ENCODE results near the gene TCERG1L.

Gene TCERG1L

GRCh38 chr10:131050162-131050766 is 261.3 kb downstream of the TCERG1L start:
- Histone ChIP-seq H2BK15ac (ENCODE audit: low read depth, poor library complexity, severe bottlenecking) (no peak overlapping the region), H3K79me1 (replicated peaks; ENCODE audit: low read length, poor library complexity, severe bottlenecking) (no peaks in the 10 kb centered on the region), H3K23ac (ENCODE audit: low read length in 2 of 2) (no peak overlapping the region), H3K36me3 (ENCODE audit: control insufficient read depth in 1 of 2, insufficient read depth in 2 of 2, low read depth in 1 of 2, low read length in 2 of 2) (no peaks in the 10 kb centered on the region), H3K9ac (ENCODE audit: low read length) (no peak overlapping the region), H4K91ac (ENCODE audit: low read length) (no peak overlapping the region), H2BK5ac (ENCODE audit: low read depth, low read length, poor library complexity, severe bottlenecking) (no peak overlapping the region), H3K18ac (ENCODE audit: low read depth in 1 of 2, low read length in 2 of 2) (no peak overlapping the region), H3K4me2 (ENCODE audit: low read length, poor library complexity, severe bottlenecking) (no peak overlapping the region), H2AFZ (ENCODE audit: low read depth, low read length) (no peak overlapping the region), H2BK120ac (ENCODE audit: low read depth, low read length) (no peak overlapping the region), H3K9me3 (ENCODE audit: control insufficient read depth, low read length) (peaks cover 6% of the 10 kb centered on the region), H3K27me3 (ENCODE audit: control insufficient read depth in 1 of 2, insufficient read depth in 1 of 2, low read length in 2 of 2) (no peaks in the 10 kb centered on the region), H3K4ac (ENCODE audit: low read depth in 1 of 2, low read length in 2 of 2) (no peak overlapping the region), H3K4me3 (ENCODE audit: insufficient read depth in 1 of 2, low read depth in 1 of 2, low read length in 2 of 2) (no peak overlapping the region), H4K8ac (ENCODE audit: low read length) (no peak overlapping the region), H3K4me1 (ENCODE audit: control insufficient read depth, insufficient read depth, low read depth, low read length) (no peaks in the 10 kb centered on the region), H2BK12ac (ENCODE audit: low read length in 2 of 2) (no peak overlapping the region), H3K27ac (ENCODE audit: low read length, poor library complexity, severe bottlenecking) (no peak overlapping the region), H2AK5ac (ENCODE audit: low read length, severe bottlenecking) (no peak overlapping the region), H3K14ac (ENCODE audit: low read length in 2 of 2) (no peak overlapping the region)
- 72% methylated on average over 10 of the region's 10 CpGs for whole genome bisulfite sequencing
- no peak for DNase-seq

GRCh38 chr10:131049016-131049415 is 262.5 kb downstream of the TCERG1L start:
- no peak overlapping the region for H3K18ac ChIP-seq (ENCODE audit: low read depth in 1 of 2, low read length in 2 of 2)
- no peaks in the 10 kb centered on the region for H3K4me1 ChIP-seq (ENCODE audit: control insufficient read depth, insufficient read depth, low read depth, low read length)
- no peak overlapping the region for H4K91ac ChIP-seq (ENCODE audit: low read length)
- no peaks in the 10 kb centered on the region for H3K79me1 ChIP-seq (replicated peaks; ENCODE audit: low read length, poor library complexity, severe bottlenecking)
- no peak overlapping the region for H3K4ac ChIP-seq (ENCODE audit: low read depth in 1 of 2, low read length in 2 of 2)
- no peak for DNase-seq
- H2AFZ ChIP-seq (ENCODE audit: low read depth, low read length), result no peak overlapping the region
- H2BK12ac ChIP-seq (ENCODE audit: low read length in 2 of 2), result no peak overlapping the region
- no peak overlapping the region for H3K27ac ChIP-seq (ENCODE audit: low read length, poor library complexity, severe bottlenecking)
- no peak overlapping the region for H2AK5ac ChIP-seq (ENCODE audit: low read length, severe bottlenecking)
- H3K23ac ChIP-seq (ENCODE audit: low read length in 2 of 2), result no peak overlapping the region
- no peak overlapping the region for H3K14ac ChIP-seq (ENCODE audit: low read length in 2 of 2)
- H2BK120ac ChIP-seq (ENCODE audit: low read depth, low read length), result no peak overlapping the region
- no peaks in the 10 kb centered on the region for H3K27me3 ChIP-seq (ENCODE audit: control insufficient read depth in 1 of 2, insufficient read depth in 1 of 2, low read length in 2 of 2)
- no peak overlapping the region for H2BK5ac ChIP-seq (ENCODE audit: low read depth, low read length, poor library complexity, severe bottlenecking)
- H3K36me3 ChIP-seq (ENCODE audit: control insufficient read depth in 1 of 2, insufficient read depth in 2 of 2, low read depth in 1 of 2, low read length in 2 of 2), result no peaks in the 10 kb centered on the region
- no peak overlapping the region for H4K8ac ChIP-seq (ENCODE audit: low read length)
- peaks cover 6% of the 10 kb centered on the region for H3K9me3 ChIP-seq (ENCODE audit: control insufficient read depth, low read length)
- no peak overlapping the region for H3K4me2 ChIP-seq (ENCODE audit: low read length, poor library complexity, severe bottlenecking)
- no peak overlapping the region for H3K9ac ChIP-seq (ENCODE audit: low read length)
- 4% methylated on average over 3 of the region's 3 CpGs for WGBS
- no peak overlapping the region for H3K4me3 ChIP-seq (ENCODE audit: insufficient read depth in 1 of 2, low read depth in 1 of 2, low read length in 2 of 2)
- no peak overlapping the region for H2BK15ac ChIP-seq (ENCODE audit: low read depth, poor library complexity, severe bottlenecking)

- H2BK120ac ChIP-seq (ENCODE audit: low read depth, low read length), result no peak overlapping the region
- H3K27ac ChIP-seq (ENCODE audit: low read length, poor library complexity, severe bottlenecking), result no peak overlapping the region
- no peak overlapping the region for H3K14ac ChIP-seq (ENCODE audit: low read length in 2 of 2)
- H4K91ac ChIP-seq (ENCODE audit: low read length), result no peak overlapping the region
- H3K9me3 ChIP-seq (ENCODE audit: control insufficient read depth, low read length), result peaks cover 6% of the 10 kb centered on the region
- no peak overlapping the region for H2AFZ ChIP-seq (ENCODE audit: low read depth, low read length)
- no peaks in the 10 kb centered on the region for H3K4me1 ChIP-seq (ENCODE audit: control insufficient read depth, insufficient read depth, low read depth, low read length)
- H3K9ac ChIP-seq (ENCODE audit: low read length), result no peak overlapping the region
- no peak overlapping the region for H3K18ac ChIP-seq (ENCODE audit: low read depth in 1 of 2, low read length in 2 of 2)
- H3K79me1 ChIP-seq (replicated peaks; ENCODE audit: low read length, poor library complexity, severe bottlenecking), result no peaks in the 10 kb centered on the region
- H3K4ac ChIP-seq (ENCODE audit: low read depth in 1 of 2, low read length in 2 of 2), result no peak overlapping the region
- DNase-seq, result no peak
- H4K8ac ChIP-seq (ENCODE audit: low read length), result no peak overlapping the region
- H2BK5ac ChIP-seq (ENCODE audit: low read depth, low read length, poor library complexity, severe bottlenecking), result no peak overlapping the region
- no peaks in the 10 kb centered on the region for H3K36me3 ChIP-seq (ENCODE audit: control insufficient read depth in 1 of 2, insufficient read depth in 2 of 2, low read depth in 1 of 2, low read length in 2 of 2)
- H3K27me3 ChIP-seq (ENCODE audit: control insufficient read depth in 1 of 2, insufficient read depth in 1 of 2, low read length in 2 of 2), result no peaks in the 10 kb centered on the region
- H2AK5ac ChIP-seq (ENCODE audit: low read length, severe bottlenecking), result no peak overlapping the region
- H2BK12ac ChIP-seq (ENCODE audit: low read length in 2 of 2), result no peak overlapping the region
- 19% methylated on average over 11 of the region's 12 CpGs for WGBS
- no peak overlapping the region for H2BK15ac ChIP-seq (ENCODE audit: low read depth, poor library complexity, severe bottlenecking)
- no peak overlapping the region for H3K4me3 ChIP-seq (ENCODE audit: insufficient read depth in 1 of 2, low read depth in 1 of 2, low read length in 2 of 2)
- H3K23ac ChIP-seq (ENCODE audit: low read length in 2 of 2), result no peak overlapping the region
- no peak overlapping the region for H3K4me2 ChIP-seq (ENCODE audit: low read length, poor library complexity, severe bottlenecking)
Observed at GRCh38 chr10:131048606-131049005, 262.9 kb downstream of the TCERG1L start.

- H2BK12ac ChIP-seq (ENCODE audit: low read length in 2 of 2), result no peak overlapping the region
- H3K27me3 ChIP-seq (ENCODE audit: control insufficient read depth in 1 of 2, insufficient read depth in 1 of 2, low read length in 2 of 2), result no peaks in the 10 kb centered on the region
- no peak overlapping the region for H3K9ac ChIP-seq (ENCODE audit: low read length)
- no peak overlapping the region for H3K14ac ChIP-seq (ENCODE audit: low read length in 2 of 2)
- H2BK15ac ChIP-seq (ENCODE audit: low read depth, poor library complexity, severe bottlenecking), result no peak overlapping the region
- H3K79me1 ChIP-seq (replicated peaks; ENCODE audit: low read length, poor library complexity, severe bottlenecking), result no peaks in the 10 kb centered on the region
- no peaks in the 10 kb centered on the region for H3K36me3 ChIP-seq (ENCODE audit: control insufficient read depth in 1 of 2, insufficient read depth in 2 of 2, low read depth in 1 of 2, low read length in 2 of 2)
- WGBS, result 54% methylated on average over 4 of the region's 5 CpGs
- H3K18ac ChIP-seq (ENCODE audit: low read depth in 1 of 2, low read length in 2 of 2), result no peak overlapping the region
- H3K4me2 ChIP-seq (ENCODE audit: low read length, poor library complexity, severe bottlenecking), result no peak overlapping the region
- H4K8ac ChIP-seq (ENCODE audit: low read length), result no peak overlapping the region
- no peak overlapping the region for H4K91ac ChIP-seq (ENCODE audit: low read length)
- no peak overlapping the region for H3K23ac ChIP-seq (ENCODE audit: low read length in 2 of 2)
- H3K9me3 ChIP-seq (ENCODE audit: control insufficient read depth, low read length), result peaks cover 4% of the 10 kb centered on the region
- no peak overlapping the region for H3K4me3 ChIP-seq (ENCODE audit: insufficient read depth in 1 of 2, low read depth in 1 of 2, low read length in 2 of 2)
- H2BK5ac ChIP-seq (ENCODE audit: low read depth, low read length, poor library complexity, severe bottlenecking), result no peak overlapping the region
- no peak overlapping the region for H2AFZ ChIP-seq (ENCODE audit: low read depth, low read length)
- H3K4ac ChIP-seq (ENCODE audit: low read depth in 1 of 2, low read length in 2 of 2), result no peak overlapping the region
- no peak overlapping the region for H2BK120ac ChIP-seq (ENCODE audit: low read depth, low read length)
- no peak overlapping the region for H3K27ac ChIP-seq (ENCODE audit: low read length, poor library complexity, severe bottlenecking)
- H2AK5ac ChIP-seq (ENCODE audit: low read length, severe bottlenecking), result no peak overlapping the region
- DNase-seq, result no peak
- H3K4me1 ChIP-seq (ENCODE audit: control insufficient read depth, insufficient read depth, low read depth, low read length), result no peaks in the 10 kb centered on the region
Observed at GRCh38 chr10:131047501-131047900, 264.0 kb downstream of the TCERG1L start.

Measured in mesenchymal stem cell (in vitro differentiated cells and primary cell).